ENCODE data around the gene MRPL51.
"Not testable (repeated sequence)": the region's sequence is repeated elsewhere in the genome, so short reads cannot be mapped to it uniquely, and the experiment has no call there.

Gene MRPL51

DNA sequence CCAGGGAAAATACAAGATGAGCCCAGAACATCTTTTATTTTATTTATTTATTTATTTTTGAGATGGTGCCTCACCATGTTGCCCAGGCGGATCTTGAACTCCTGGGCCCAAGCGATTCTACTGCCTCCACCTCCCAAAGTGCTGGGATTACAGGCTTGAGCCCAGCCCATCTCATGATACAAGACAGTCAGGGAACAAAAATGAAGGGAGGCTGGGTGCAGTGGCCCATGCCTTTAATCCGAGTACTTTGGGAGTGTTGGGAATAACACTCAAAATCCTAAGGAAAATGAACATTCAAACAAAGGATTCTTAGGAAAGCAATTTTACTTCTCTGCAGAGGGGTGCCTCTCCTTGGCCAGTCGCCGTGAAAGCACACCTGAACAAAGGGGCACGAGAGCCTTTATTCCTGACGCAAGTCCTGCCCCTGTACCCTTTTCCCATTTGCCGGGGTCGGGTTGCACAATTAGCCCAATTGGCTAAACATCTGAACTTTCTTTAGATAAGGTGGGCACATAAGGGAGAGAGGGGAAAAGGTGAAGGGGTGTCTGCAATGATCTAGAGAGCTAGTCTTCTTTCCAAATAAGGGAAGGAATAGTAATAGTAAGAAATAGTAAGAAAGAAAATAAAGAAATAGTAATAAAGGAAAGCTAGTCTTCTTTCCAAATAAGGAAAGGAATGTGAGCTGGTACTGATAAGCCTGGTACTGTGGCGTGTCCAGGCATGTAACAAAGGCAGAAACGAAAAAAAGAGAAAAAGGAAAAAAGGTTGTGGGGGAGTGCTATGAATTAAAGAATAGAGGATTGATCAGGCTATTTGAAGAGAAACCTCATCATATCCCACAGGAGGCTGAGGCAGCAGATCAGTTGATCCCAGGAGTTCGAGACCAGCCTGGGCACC lies 14.3 kb upstream of the MRPL51 start:
- Histone ChIP-seq H3K9ac (no peak overlapping the region), H3K27ac (no peak overlapping the region), H3K4me2 (no peak overlapping the region), H3K79me2 (ENCODE audit: insufficient read depth, low read depth) (peaks cover 34% of the 10 kb centered on the region), H3K4me1 (ENCODE audit: low read depth, poor library complexity, severe bottlenecking) (peaks cover 9% of the 10 kb centered on the region), H3K27me3 (ENCODE audit: insufficient read depth, low read depth) (no peaks in the 10 kb centered on the region), H4K20me1 (ENCODE audit: insufficient read depth) (no peaks in the 10 kb centered on the region), H2AFZ (ENCODE audit: low read depth) (no peak overlapping the region), H3K4me3 (IDR thresholded peaks at IDR 0.05; ENCODE audit: insufficient read depth, low read depth, low read length) (no peak overlapping the region), H3K36me3 (ENCODE audit: insufficient read depth) (no peaks in the 10 kb centered on the region)
- TF ChIP-seq, protein P1, sequence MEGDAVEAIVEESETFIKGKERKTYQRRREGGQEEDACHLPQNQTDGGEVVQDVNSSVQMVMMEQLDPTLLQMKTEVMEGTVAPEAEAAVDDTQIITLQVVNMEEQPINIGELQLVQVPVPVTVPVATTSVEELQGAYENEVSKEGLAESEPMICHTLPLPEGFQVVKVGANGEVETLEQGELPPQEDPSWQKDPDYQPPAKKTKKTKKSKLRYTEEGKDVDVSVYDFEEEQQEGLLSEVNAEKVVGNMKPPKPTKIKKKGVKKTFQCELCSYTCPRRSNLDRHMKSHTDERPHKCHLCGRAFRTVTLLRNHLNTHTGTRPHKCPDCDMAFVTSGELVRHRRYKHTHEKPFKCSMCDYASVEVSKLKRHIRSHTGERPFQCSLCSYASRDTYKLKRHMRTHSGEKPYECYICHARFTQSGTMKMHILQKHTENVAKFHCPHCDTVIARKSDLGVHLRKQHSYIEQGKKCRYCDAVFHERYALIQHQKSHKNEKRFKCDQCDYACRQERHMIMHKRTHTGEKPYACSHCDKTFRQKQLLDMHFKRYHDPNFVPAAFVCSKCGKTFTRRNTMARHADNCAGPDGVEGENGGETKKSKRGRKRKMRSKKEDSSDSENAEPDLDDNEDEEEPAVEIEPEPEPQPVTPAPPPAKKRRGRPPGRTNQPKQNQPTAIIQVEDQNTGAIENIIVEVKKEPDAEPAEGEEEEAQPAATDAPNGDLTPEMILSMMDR (conservative IDR thresholded peaks at IDR 0.05; ENCODE audit: low read depth, low read length) = no peak

- no peaks in the 10 kb centered on the region for H3K36me3 ChIP-seq (ENCODE audit: insufficient read depth)
- H3K9ac ChIP-seq = no peak overlapping the region
- no peak overlapping the region for H3K27ac ChIP-seq
These were observed 7.4 kb upstream of the MRPL51 start for GRCh38 chr12:6500466-6500865.

GRCh38 chr12:6497291-6497690 lies 4.2 kb upstream of the MRPL51 start:
- peaks cover 45% of the 10 kb centered on the region for H3K79me2 ChIP-seq (ENCODE audit: insufficient read depth, low read depth)
- H4K20me1 ChIP-seq (ENCODE audit: insufficient read depth); H3K36me3 ChIP-seq (ENCODE audit: insufficient read depth); H2AFZ ChIP-seq (ENCODE audit: low read depth); H3K4me3 ChIP-seq (IDR thresholded peaks at IDR 0.05; ENCODE audit: insufficient read depth, low read depth, low read length); H3K27ac ChIP-seq; H3K27me3 ChIP-seq (ENCODE audit: insufficient read depth, low read depth); H3K9ac ChIP-seq; H3K4me2 ChIP-seq: not testable (repeated sequence)
- H3K4me1 ChIP-seq (ENCODE audit: low read depth, poor library complexity, severe bottlenecking) = peaks cover 13% of the 10 kb centered on the region

More at GRCh38 chr12:6500466-6500865, 7.4 kb upstream of the MRPL51 start:
- H3K27me3 ChIP-seq (ENCODE audit: insufficient read depth, low read depth) = no peaks in the 10 kb centered on the region
- TF ChIP-seq, protein P1 (conservative IDR thresholded peaks at IDR 0.05; ENCODE audit: low read depth, low read length) = no peak
- H3K4me1 ChIP-seq (ENCODE audit: low read depth, poor library complexity, severe bottlenecking) = peaks cover 14% of the 10 kb centered on the region
- H4K20me1 ChIP-seq (ENCODE audit: insufficient read depth) = no peaks in the 10 kb centered on the region
- no peak overlapping the region for H3K4me2 ChIP-seq
- no peak overlapping the region for H3K4me3 ChIP-seq (IDR thresholded peaks at IDR 0.05; ENCODE audit: insufficient read depth, low read depth, low read length)
- H3K79me2 ChIP-seq (ENCODE audit: insufficient read depth, low read depth) = peaks cover 47% of the 10 kb centered on the region
- no peak overlapping the region for H2AFZ ChIP-seq (ENCODE audit: low read depth)

GRCh38 chr12:6494968-6495367 lies 1.9 kb upstream of the MRPL51 start:
- H3K4me2 ChIP-seq = peak overlapping the region; percentile 83
- H4K20me1 ChIP-seq (ENCODE audit: insufficient read depth) = no peaks in the 10 kb centered on the region
- TF ChIP-seq, protein P1 (conservative IDR thresholded peaks at IDR 0.05; ENCODE audit: low read depth, low read length) = no peak
- H3K36me3 ChIP-seq (ENCODE audit: insufficient read depth) = no peaks in the 10 kb centered on the region
- peak overlapping the region; percentile 86; the same call in 1 of the 2 replicates for H3K9ac ChIP-seq
- H3K27me3 ChIP-seq (ENCODE audit: insufficient read depth, low read depth) = no peaks in the 10 kb centered on the region
- H3K4me1 ChIP-seq (ENCODE audit: low read depth, poor library complexity, severe bottlenecking) = peaks cover 16% of the 10 kb centered on the region
- H2AFZ ChIP-seq (ENCODE audit: low read depth) = no peak overlapping the region
- H3K27ac ChIP-seq = no peak overlapping the region; the same call in 1 of the 2 replicates
- peaks cover 35% of the 10 kb centered on the region for H3K79me2 ChIP-seq (ENCODE audit: insufficient read depth, low read depth)
- H3K4me3 ChIP-seq (IDR thresholded peaks at IDR 0.05; ENCODE audit: insufficient read depth, low read depth, low read length) = no peak overlapping the region

GRCh38 chr12:6494258-6494743 lies 1.2 kb upstream of the MRPL51 start:
- TF ChIP-seq, protein P1 (conservative IDR thresholded peaks at IDR 0.05; ENCODE audit: low read depth, low read length) = no peak
- Histone ChIP-seq H3K36me3 (ENCODE audit: insufficient read depth) (no peaks in the 10 kb centered on the region), H3K4me1 (ENCODE audit: low read depth, poor library complexity, severe bottlenecking) (peaks cover 16% of the 10 kb centered on the region), H3K27ac (peak overlapping the region; percentile 93), H3K4me3 (IDR thresholded peaks at IDR 0.05; ENCODE audit: insufficient read depth, low read depth, low read length) (peak overlapping the region; percentile 51), H3K27me3 (ENCODE audit: insufficient read depth, low read depth) (no peaks in the 10 kb centered on the region), H4K20me1 (ENCODE audit: insufficient read depth) (no peaks in the 10 kb centered on the region), H2AFZ (ENCODE audit: low read depth) (peak overlapping the region; percentile 27; the same call in 1 of the 2 replicates), H3K9ac (peak overlapping the region; percentile 86; the same call in 1 of the 2 replicates), H3K4me2 (peak overlapping the region; percentile 83), H3K79me2 (ENCODE audit: insufficient read depth, low read depth) (peaks cover 35% of the 10 kb centered on the region)

All from KMS-11 (cell line).